ENCODE results near the gene EIF2A. TPM values are rescaled to one million over a fixed set of nuclear protein-coding genes. Genes with fewer than 3 reads are reported as not detected.

Gene EIF2A
- total RNA-seq, 1 experiment from 2014 or later = 96.4 TPM

DNA sequence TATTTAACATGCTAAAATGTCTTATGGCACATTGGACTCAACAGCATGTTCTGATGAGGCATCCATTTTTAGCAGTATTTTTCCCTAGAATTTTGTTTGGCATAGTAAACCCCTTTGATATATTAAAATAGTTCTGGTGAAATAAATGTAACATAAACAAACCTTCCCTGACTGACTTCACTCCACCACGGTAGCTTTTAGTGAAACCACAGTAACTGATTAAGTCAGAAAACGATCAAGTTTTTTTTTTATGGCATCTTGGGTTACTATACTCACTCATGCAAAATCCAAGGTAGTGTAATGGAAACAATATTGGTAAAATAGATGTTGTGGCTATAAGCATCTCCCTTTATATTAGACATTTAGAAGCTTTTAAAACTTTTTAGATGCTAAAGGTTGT is 3.1 kb upstream of the EIF2A start:
- no peaks in the 10 kb centered on the region for H3K27me3 ChIP-seq (ENCODE audit: insufficient read depth, low read depth)
- ChIA-PET POLR2A (ENCODE audit: unreplicated experiment) (interaction anchor here (0.6 kb wide), 1 partner anchor 762 kb away, joined by 3 read pairs; no protein-coding TSS in a partner anchor), CTCF (no interaction called here)
- no peaks in the 10 kb centered on the region for H3K9me2 ChIP-seq (ENCODE audit: insufficient read depth)
- no peak for DNase-seq
- H3K4me2 ChIP-seq = peak overlapping the region; percentile 87; the same call in 1 of the 2 replicates
- H2AFZ ChIP-seq = no peak overlapping the region
- H3K4me3 ChIP-seq = no peak overlapping the region
- intact Hi-C loops (cut with micrococcal nuclease; ENCODE audit: unreplicated experiment) = no loop called here
- peaks cover 25% of the 10 kb centered on the region for H3K4me1 ChIP-seq (replicated peaks; ENCODE audit: insufficient read depth)
- peaks cover 70% of the 10 kb centered on the region for H3K79me2 ChIP-seq (ENCODE audit: low read depth)
- BruUV-seq (replicated peaks) = no TSS peak
- H3K27ac ChIP-seq = 0 out of 2 replicates have a peak overlapping the region, but pooled peaks have one; percentile 93
- peaks cover 39% of the 10 kb centered on the region for H3F3A ChIP-seq (ENCODE audit: insufficient read depth, low read depth)
- H4K20me1 ChIP-seq (ENCODE audit: insufficient read depth) = peaks cover 13% of the 10 kb centered on the region; the same call in 1 of the 2 replicates
- TF ChIP-seq, protein P1, sequence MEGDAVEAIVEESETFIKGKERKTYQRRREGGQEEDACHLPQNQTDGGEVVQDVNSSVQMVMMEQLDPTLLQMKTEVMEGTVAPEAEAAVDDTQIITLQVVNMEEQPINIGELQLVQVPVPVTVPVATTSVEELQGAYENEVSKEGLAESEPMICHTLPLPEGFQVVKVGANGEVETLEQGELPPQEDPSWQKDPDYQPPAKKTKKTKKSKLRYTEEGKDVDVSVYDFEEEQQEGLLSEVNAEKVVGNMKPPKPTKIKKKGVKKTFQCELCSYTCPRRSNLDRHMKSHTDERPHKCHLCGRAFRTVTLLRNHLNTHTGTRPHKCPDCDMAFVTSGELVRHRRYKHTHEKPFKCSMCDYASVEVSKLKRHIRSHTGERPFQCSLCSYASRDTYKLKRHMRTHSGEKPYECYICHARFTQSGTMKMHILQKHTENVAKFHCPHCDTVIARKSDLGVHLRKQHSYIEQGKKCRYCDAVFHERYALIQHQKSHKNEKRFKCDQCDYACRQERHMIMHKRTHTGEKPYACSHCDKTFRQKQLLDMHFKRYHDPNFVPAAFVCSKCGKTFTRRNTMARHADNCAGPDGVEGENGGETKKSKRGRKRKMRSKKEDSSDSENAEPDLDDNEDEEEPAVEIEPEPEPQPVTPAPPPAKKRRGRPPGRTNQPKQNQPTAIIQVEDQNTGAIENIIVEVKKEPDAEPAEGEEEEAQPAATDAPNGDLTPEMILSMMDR (conservative IDR thresholded peaks at IDR 0.05) = no peak
- no peak for TF ChIP-seq EZH2 (IDR thresholded peaks at IDR 0.05; ENCODE audit: low read depth)
- H3K36me3 ChIP-seq (ENCODE audit: low read depth) = peaks cover 20% of the 10 kb centered on the region
- H3K9me3 ChIP-seq (ENCODE audit: insufficient read depth, low read depth) = no peaks in the 10 kb centered on the region

DNA sequence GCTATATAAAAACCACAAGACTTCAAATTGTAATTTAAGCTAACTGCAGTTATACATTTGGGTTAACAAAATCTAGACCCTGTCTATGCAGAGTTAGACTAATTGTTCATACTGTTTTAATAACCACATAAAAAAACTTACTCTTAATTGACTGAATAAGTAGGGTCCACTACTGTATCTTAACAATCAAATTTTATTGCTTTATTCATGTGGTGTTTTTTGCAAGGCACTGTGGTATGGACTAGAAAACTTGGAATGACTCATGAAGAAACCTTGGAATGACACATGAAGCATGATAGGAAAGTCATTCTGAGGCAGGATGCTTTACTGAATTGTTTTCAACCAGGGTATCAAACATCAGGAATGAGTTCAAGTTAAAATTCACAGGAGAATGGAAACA is 2.5 kb upstream of the EIF2A start:
- 0 out of 2 replicates have a peak overlapping the region, but pooled peaks have one; percentile 93 for H3K27ac ChIP-seq
- H4K20me1 ChIP-seq (ENCODE audit: insufficient read depth) = peaks cover 13% of the 10 kb centered on the region; the same call in 1 of the 2 replicates
- no peaks in the 10 kb centered on the region for H3K9me3 ChIP-seq (ENCODE audit: insufficient read depth, low read depth)
- POLR2A ChIA-PET (ENCODE audit: unreplicated experiment) = interaction anchor here (0.6 kb wide), 1 partner anchor 138 kb away, joined by 3 read pairs; no protein-coding TSS in a partner anchor
- H3K4me2 ChIP-seq = peak overlapping the region; percentile 87
- no peaks in the 10 kb centered on the region for H3K9me2 ChIP-seq (ENCODE audit: insufficient read depth)
- H2AFZ ChIP-seq = no peak overlapping the region
- H3K27me3 ChIP-seq (ENCODE audit: insufficient read depth, low read depth) = no peaks in the 10 kb centered on the region
- BruUV-seq (replicated peaks) = no TSS peak
- no peak for TF ChIP-seq EZH2 (IDR thresholded peaks at IDR 0.05; ENCODE audit: low read depth)
- TF ChIP-seq, protein P1 (conservative IDR thresholded peaks at IDR 0.05) = no peak
- peak in 1 of 2 experiments; percentile 37 for DNase-seq
- peaks cover 20% of the 10 kb centered on the region for H3K36me3 ChIP-seq (ENCODE audit: low read depth)
- peaks cover 75% of the 10 kb centered on the region for H3K79me2 ChIP-seq (ENCODE audit: low read depth)
- intact Hi-C loops (cut with micrococcal nuclease; ENCODE audit: unreplicated experiment) = no loop called here
- peak overlapping the region; percentile 82; the same call in 1 of the 2 replicates for H3K4me3 ChIP-seq
- peaks cover 27% of the 10 kb centered on the region for H3K4me1 ChIP-seq (replicated peaks; ENCODE audit: insufficient read depth)
- peaks cover 35% of the 10 kb centered on the region for H3F3A ChIP-seq (ENCODE audit: insufficient read depth, low read depth)
- CTCF ChIA-PET = no interaction called here

DNA sequence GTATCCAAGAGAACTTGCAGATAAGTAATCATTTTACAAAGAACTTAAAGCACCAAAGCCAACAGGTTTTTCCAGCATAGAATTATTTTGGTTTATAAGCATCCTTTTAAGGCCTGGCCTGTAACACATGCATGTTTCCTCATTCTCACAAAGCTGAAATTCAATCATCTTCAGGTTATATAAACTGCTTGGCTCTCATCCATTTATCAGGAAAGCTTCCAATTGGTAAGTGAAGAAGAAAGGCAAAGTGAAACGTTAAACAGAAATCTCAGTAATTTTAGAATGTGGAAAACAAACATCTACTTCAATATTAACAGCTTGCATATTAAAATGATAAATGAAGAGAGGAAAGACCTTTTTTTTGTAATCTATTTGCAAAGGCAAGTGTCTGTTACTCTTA is 1.9 kb upstream of the EIF2A start:
- Histone ChIP-seq H3K4me2 (peak overlapping the region; percentile 87), H4K20me1 (ENCODE audit: insufficient read depth) (0 out of 2 replicates have a peak, but pooled peaks cover 13% of the 10 kb centered on the region), H3K27ac (peak overlapping the region; percentile 93), H3K9me3 (ENCODE audit: insufficient read depth, low read depth) (no peaks in the 10 kb centered on the region), H3K27me3 (ENCODE audit: insufficient read depth, low read depth) (no peaks in the 10 kb centered on the region), H3K4me3 (peak overlapping the region; percentile 82), H2AFZ (no peak overlapping the region), H3K4me1 (replicated peaks; ENCODE audit: insufficient read depth) (peaks cover 27% of the 10 kb centered on the region), H3K79me2 (ENCODE audit: low read depth) (peaks cover 82% of the 10 kb centered on the region), H3K9me2 (ENCODE audit: insufficient read depth) (no peaks in the 10 kb centered on the region), H3F3A (ENCODE audit: insufficient read depth, low read depth) (peaks cover 30% of the 10 kb centered on the region), H3K36me3 (ENCODE audit: low read depth) (peaks cover 24% of the 10 kb centered on the region)
- intact Hi-C loops (cut with micrococcal nuclease; ENCODE audit: unreplicated experiment) = loop anchor here (1.0 to 5.0 kb wide), 6 partner anchors 137 to 575 kb away; partner anchors contain the start of genes ERICH6, SIAH2 and TSC22D2
- DNase-seq = peak in 1 of 2 experiments; percentile 37
- no TSS peak for BruUV-seq (replicated peaks)
- ChIA-PET CTCF (interaction anchor here (0.7 kb wide), 2 partner anchors 138 to 256 kb away, joined by 3 read pairs; no protein-coding TSS in a partner anchor), POLR2A (ENCODE audit: unreplicated experiment) (interaction anchor here (0.5 to 0.7 kb wide), 4 partner anchors 58 to 294 kb away, joined by 3 to 12 read pairs (median 4); no protein-coding TSS in a partner anchor)
- no peak for TF ChIP-seq EZH2 (IDR thresholded peaks at IDR 0.05; ENCODE audit: low read depth)
- TF ChIP-seq, protein P1 (conservative IDR thresholded peaks at IDR 0.05) = no peak
